Naive thymus-derived CD8-positive, alpha-beta T cell (primary cell): ENCODE data around the gene PAK3. TPM values are rescaled to one million over a fixed set of nuclear protein-coding genes. Genes with fewer than 3 reads are reported as not detected.

ENCODE experiments used
- ATAC-seq, 2 donors: fragments of 150-1000 bp; cut with Tn5 transposase in 1 of 2; sonication (Bioruptor Pico), chemical (Tn5 transposase) in 1 of 2; 1 replicate in 1 of 2; 2 replicates in 1 of 2; pipeline ENCODE4 v1.10.0; 2021; ENCODE audit warnings: mild to moderate bottlenecking in 2 of 2, moderate library complexity in 2 of 2
- POLR2A ChIA-PET: fragments of 350-600 bp; sonication (Branson Sonifier 250); formaldehyde crosslinking; loops from one replicate; lab custom pipeline; 2021; ENCODE audit warnings: antibody characterized with exemption; lab: Charles Lee
- DNase-seq, 10 donors: peaks; one replicate each; pipeline versions ENCODE4 v3.0.0 to v3.0.0-alpha.2; 2020 to 2022
- H3K27ac Mint-ChIP-seq, 10 donors: one replicate each; pipeline ENCODE4 v1.8.0; 2020 to 2022; ENCODE audit warnings: mild to moderate bottlenecking in 10 of 10, mixed read lengths in 10 of 10, moderate library complexity in 4 of 10, inconsistent platforms in 1 of 10
- H3K27me3 Mint-ChIP-seq, 5 donors: one replicate each; pipeline ENCODE4 v1.8.0; 2021 to 2022; ENCODE audit warnings: mixed read lengths in 5 of 5
- H3K36me3 Mint-ChIP-seq, 3 donors: one replicate each; pipeline ENCODE4 v1.8.0; 2020 to 2022; ENCODE audit warnings: mixed read lengths in 3 of 3, mild to moderate bottlenecking in 2 of 3, inconsistent platforms in 1 of 3
- H3K4me1 Mint-ChIP-seq, 4 donors: one replicate each; pipeline ENCODE4 v1.8.0; 2021 to 2022; ENCODE audit warnings: mixed read lengths in 4 of 4
- H3K4me3 Mint-ChIP-seq, 10 donors: one replicate each; pipeline ENCODE4 v1.8.0; 2020 to 2022; ENCODE audit warnings: mild to moderate bottlenecking in 10 of 10, mixed read lengths in 10 of 10, moderate library complexity in 6 of 10, inconsistent platforms in 1 of 10
- H3K9me3 Mint-ChIP-seq, 9 donors: one replicate each; pipeline ENCODE4 v1.8.0; 2020 to 2022; ENCODE audit warnings: mixed read lengths in 9 of 9, mild to moderate bottlenecking in 3 of 9, inconsistent platforms in 1 of 9, moderate library complexity in 1 of 9
- polyA plus RNA-seq, 3 donors: library from polyadenylated mRNA; unstranded; fragments of 300-500 nt; fragmentation: Illumina TruSeq; gene quantifications; one replicate each; pipeline ENCODE4 v1.2.3, GENCODE V29; 2021
- total RNA-seq, 8 experiments: library from RNA in 2 of 8; stranded (reverse) in 2 of 8; gene quantifications; one replicate each; pipeline ENCODE4 v1.2.3 and lab custom pipeline; 2021 to 2026

The PAK3 gene
- total and polyA plus RNA-seq, 5 experiments from 2014 or later = not detected

- ATAC-seq (no peak), DNase-seq (no peak)
- Mint-ChIP-seq H3K4me1 (peaks cover 2 to 8% (median 5%) of the 10 kb centered on the region in 4 donors), H3K9me3 (no peaks in the 10 kb centered on the region), H3K27ac (no peak overlapping the region), H3K36me3 (no peaks in the 10 kb centered on the region), H3K27me3 (peaks cover 0 to 10% (median 0%) of the 10 kb centered on the region in 5 donors), H3K4me3 (no peak overlapping the region)
- POLR2A ChIA-PET = no interaction called here
Measured at GRCh38 chrX:111103246-111103645, 7.3 kb downstream of the PAK3 start.

GRCh38 chrX:111110098-111110775, 14.2 kb downstream of the PAK3 start:
- H3K27ac Mint-ChIP-seq = no peak overlapping the region
- POLR2A ChIA-PET = no interaction called here
- H3K4me1 Mint-ChIP-seq = no peaks in the 10 kb centered on the region
- H3K4me3 Mint-ChIP-seq = no peak overlapping the region
- no peak for ATAC-seq
- no peaks in the 10 kb centered on the region for H3K9me3 Mint-ChIP-seq
- no peak for DNase-seq
- peaks cover 0 to 2% (median 0%) of the 10 kb centered on the region in 5 donors for H3K27me3 Mint-ChIP-seq
- H3K36me3 Mint-ChIP-seq = no peaks in the 10 kb centered on the region

- POLR2A ChIA-PET = no interaction called here
- H3K27ac Mint-ChIP-seq = no peak overlapping the region
Measured at GRCh38 chrX:111114806-111115205, 18.8 kb downstream of the PAK3 start.

GRCh38 chrX:111116666-111117065, 20.7 kb downstream of the PAK3 start:
- POLR2A ChIA-PET = no interaction called here
- Mint-ChIP-seq H3K27ac (no peak overlapping the region), H3K27me3 (peaks cover 0 to 2% (median 0%) of the 10 kb centered on the region in 5 donors), H3K4me1 (no peaks in the 10 kb centered on the region), H3K9me3 (no peaks in the 10 kb centered on the region), H3K36me3 (no peaks in the 10 kb centered on the region), H3K4me3 (no peak overlapping the region)
- DNase-seq = no peak
- no peak for ATAC-seq

More at GRCh38 chrX:111114806-111115205, 18.8 kb downstream of the PAK3 start:
- DNase-seq = no peak
- H3K27me3 Mint-ChIP-seq = peaks cover 0 to 2% (median 0%) of the 10 kb centered on the region in 5 donors
- H3K4me3 Mint-ChIP-seq = no peak overlapping the region
- H3K36me3 Mint-ChIP-seq = no peaks in the 10 kb centered on the region
- H3K9me3 Mint-ChIP-seq = no peaks in the 10 kb centered on the region
- ATAC-seq = no peak
- H3K4me1 Mint-ChIP-seq = no peaks in the 10 kb centered on the region

- Mint-ChIP-seq H3K36me3 (no peaks in the 10 kb centered on the region), H3K9me3 (no peaks in the 10 kb centered on the region), H3K4me1 (peaks cover 0 to 8% (median 2%) of the 10 kb centered on the region in 4 donors), H3K4me3 (no peak overlapping the region), H3K27me3 (no peaks in the 10 kb centered on the region), H3K27ac (no peak overlapping the region)
- POLR2A ChIA-PET = no interaction called here
- ATAC-seq = no peak
- DNase-seq = no peak
Measured at GRCh38 chrX:111119341-111119740, 23.4 kb downstream of the PAK3 start.

- POLR2A ChIA-PET = no interaction called here
- ATAC-seq (no peak), DNase-seq (no peak)
- Mint-ChIP-seq H3K27me3 (peaks cover 0 to 2% (median 0%) of the 10 kb centered on the region in 5 donors), H3K4me1 (peaks cover 0 to 8% (median 2%) of the 10 kb centered on the region in 4 donors), H3K36me3 (no peaks in the 10 kb centered on the region), H3K27ac (peak overlapping the region in 5 of 10 donors; percentile 8 to 80 (median 74)), H3K9me3 (no peaks in the 10 kb centered on the region), H3K4me3 (peak overlapping the region; percentile 47 to 86 (median 62))
Measured at GRCh38 chrX:111123125-111123524, 27.1 kb downstream of the PAK3 start.

- peaks cover 0 to 2% (median 0%) of the 10 kb centered on the region in 5 donors for H3K27me3 Mint-ChIP-seq
- peak overlapping the region in 4 of 10 donors; percentile 47 to 86 (median 62) for H3K4me3 Mint-ChIP-seq
- H3K27ac Mint-ChIP-seq = peak overlapping the region in 1 of 10 donors; percentile 74
- POLR2A ChIA-PET = no interaction called here
- no peaks in the 10 kb centered on the region for H3K9me3 Mint-ChIP-seq
- ATAC-seq (no peak), DNase-seq (no peak)
- H3K4me1 Mint-ChIP-seq = peaks cover 0 to 8% (median 2%) of the 10 kb centered on the region in 4 donors
- H3K36me3 Mint-ChIP-seq = no peaks in the 10 kb centered on the region
Measured at GRCh38 chrX:111123606-111124179, 27.7 kb downstream of the PAK3 start.

GRCh38 chrX:111124418-111124817, 28.4 kb downstream of the PAK3 start:
- DNase-seq = no peak
- no peaks in the 10 kb centered on the region for H3K36me3 Mint-ChIP-seq
- H3K4me1 Mint-ChIP-seq = peaks cover 0 to 8% (median 2%) of the 10 kb centered on the region in 4 donors
- POLR2A ChIA-PET = no interaction called here
- H3K27me3 Mint-ChIP-seq = peaks cover 0 to 2% (median 1%) of the 10 kb centered on the region in 5 donors
- no peak overlapping the region for H3K27ac Mint-ChIP-seq
- no peak overlapping the region for H3K4me3 Mint-ChIP-seq
- ATAC-seq = no peak
- H3K9me3 Mint-ChIP-seq = no peaks in the 10 kb centered on the region

- Mint-ChIP-seq H3K9me3 (no peaks in the 10 kb centered on the region), H3K4me3 (no peak overlapping the region), H3K36me3 (no peaks in the 10 kb centered on the region), H3K4me1 (peaks cover 0 to 8% (median 2%) of the 10 kb centered on the region in 4 donors), H3K27ac (no peak overlapping the region), H3K27me3 (peaks cover 0 to 4% (median 2%) of the 10 kb centered on the region in 5 donors)
- ATAC-seq (no peak), DNase-seq (no peak)
- POLR2A ChIA-PET = no interaction called here
Measured at GRCh38 chrX:111127038-111127437, 31.0 kb downstream of the PAK3 start.

GRCh38 chrX:111129921-111130320, 33.9 kb downstream of the PAK3 start:
- Mint-ChIP-seq H3K4me1 (no peaks in the 10 kb centered on the region), H3K9me3 (no peaks in the 10 kb centered on the region), H3K27ac (no peak overlapping the region), H3K36me3 (no peaks in the 10 kb centered on the region), H3K27me3 (peaks cover 0 to 4% (median 4%) of the 10 kb centered on the region in 5 donors), H3K4me3 (no peak overlapping the region)
- DNase-seq (no peak), ATAC-seq (no peak)
- POLR2A ChIA-PET = no interaction called here

GRCh38 chrX:111131572-111131971, 35.6 kb downstream of the PAK3 start:
- no peaks in the 10 kb centered on the region for H3K4me1 Mint-ChIP-seq
- no peak overlapping the region for H3K27ac Mint-ChIP-seq
- no peaks in the 10 kb centered on the region for H3K9me3 Mint-ChIP-seq
- ATAC-seq = no peak
- peaks cover 0 to 4% (median 4%) of the 10 kb centered on the region in 5 donors for H3K27me3 Mint-ChIP-seq
- H3K36me3 Mint-ChIP-seq = no peaks in the 10 kb centered on the region
- DNase-seq = no peak
- POLR2A ChIA-PET = no interaction called here
- H3K4me3 Mint-ChIP-seq = no peak overlapping the region

GRCh38 chrX:111133389-111133788, 37.4 kb downstream of the PAK3 start:
- no peak overlapping the region for H3K27ac Mint-ChIP-seq
- ATAC-seq (no peak), DNase-seq (no peak)
- no peaks in the 10 kb centered on the region for H3K9me3 Mint-ChIP-seq
- peaks cover 0 to 7% (median 2%) of the 10 kb centered on the region in 5 donors for H3K27me3 Mint-ChIP-seq
- H3K4me1 Mint-ChIP-seq = no peaks in the 10 kb centered on the region
- no peaks in the 10 kb centered on the region for H3K36me3 Mint-ChIP-seq
- POLR2A ChIA-PET = no interaction called here
- H3K4me3 Mint-ChIP-seq = no peak overlapping the region

- Mint-ChIP-seq H3K9me3 (no peaks in the 10 kb centered on the region), H3K27me3 (peaks cover 0 to 10% (median 0%) of the 10 kb centered on the region in 5 donors), H3K36me3 (no peaks in the 10 kb centered on the region), H3K4me1 (no peaks in the 10 kb centered on the region), H3K27ac (no peak overlapping the region), H3K4me3 (no peak overlapping the region)
- DNase-seq = no peak
- ATAC-seq = no peak
- POLR2A ChIA-PET = no interaction called here
Measured at GRCh38 chrX:111145878-111146277, 49.9 kb downstream of the PAK3 start.
